Renal cortex interstitium (tissue), 11 donors: Measurements from ENCODE around the gene PCDH7. TPM values are rescaled to one million over a fixed set of nuclear protein-coding genes. Genes with fewer than 3 reads are reported as not detected.

Experiments
- DNase-seq, 11 donors: peaks; one replicate each; pipeline ENCODE4 v3.0.0-alpha.2; 2013; ENCODE audit warnings: low read depth in 9 of 11, low spot score in 4 of 11; ENCODE audit errors: extremely low read depth in 1 of 11
- polyA plus RNA-seq, 3 donors: library from polyadenylated mRNA; unstranded; fragments of 120-200 nt; gene quantifications; one replicate each; pipeline ENCODE4 v1.2.1, GENCODE V29; 2013; ENCODE audit not compliant: insufficient read length in 3 of 3

The PCDH7 gene
- polyA plus RNA-seq, 3 donors = 19.1 to 23.1 (median 21.7) TPM

DNA sequence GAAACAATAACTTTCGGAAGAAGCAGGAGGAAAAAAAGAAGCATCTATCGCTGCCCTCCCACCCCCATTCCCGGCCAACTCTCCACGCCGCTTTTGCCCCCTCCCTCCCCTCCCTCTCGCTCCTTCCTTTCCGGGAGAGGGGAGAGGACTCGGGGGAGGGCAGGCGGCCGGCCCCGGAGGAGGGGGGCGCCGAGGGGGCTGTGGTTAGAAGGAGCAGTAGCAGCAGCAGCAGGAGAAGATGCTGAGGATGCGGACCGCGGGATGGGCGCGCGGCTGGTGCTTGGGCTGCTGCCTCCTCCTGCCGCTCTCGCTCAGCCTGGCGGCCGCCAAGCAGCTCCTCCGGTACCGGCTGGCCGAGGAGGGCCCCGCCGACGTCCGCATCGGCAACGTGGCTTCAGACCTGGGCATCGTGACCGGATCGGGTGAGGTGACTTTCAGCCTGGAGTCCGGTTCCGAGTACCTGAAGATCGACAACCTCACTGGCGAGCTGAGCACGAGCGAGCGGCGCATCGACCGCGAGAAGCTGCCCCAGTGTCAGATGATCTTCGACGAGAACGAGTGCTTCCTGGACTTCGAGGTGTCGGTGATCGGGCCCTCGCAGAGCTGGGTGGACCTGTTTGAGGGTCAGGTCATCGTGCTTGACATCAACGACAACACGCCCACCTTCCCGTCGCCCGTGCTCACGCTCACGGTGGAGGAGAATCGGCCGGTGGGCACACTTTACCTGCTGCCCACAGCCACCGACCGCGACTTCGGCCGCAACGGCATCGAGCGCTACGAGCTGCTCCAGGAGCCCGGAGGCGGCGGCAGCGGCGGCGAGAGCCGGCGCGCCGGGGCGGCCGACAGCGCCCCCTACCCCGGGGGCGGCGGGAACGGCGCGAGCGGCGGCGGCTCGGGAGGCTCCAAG, 1.3 kb downstream of the PCDH7 start:
- DNase-seq = peak in 5 of 11 donors; percentile 21 to 44 (median 28)

- peak in 1 of 11 donors; percentile 21 for DNase-seq
Observed at GRCh38 chr4:30722092-30722358, 1.9 kb downstream of the PCDH7 start.

- DNase-seq = peak in 1 of 11 donors; percentile 9
Observed at GRCh38 chr4:30722359-30723200, 2.4 kb downstream of the PCDH7 start.

DNA sequence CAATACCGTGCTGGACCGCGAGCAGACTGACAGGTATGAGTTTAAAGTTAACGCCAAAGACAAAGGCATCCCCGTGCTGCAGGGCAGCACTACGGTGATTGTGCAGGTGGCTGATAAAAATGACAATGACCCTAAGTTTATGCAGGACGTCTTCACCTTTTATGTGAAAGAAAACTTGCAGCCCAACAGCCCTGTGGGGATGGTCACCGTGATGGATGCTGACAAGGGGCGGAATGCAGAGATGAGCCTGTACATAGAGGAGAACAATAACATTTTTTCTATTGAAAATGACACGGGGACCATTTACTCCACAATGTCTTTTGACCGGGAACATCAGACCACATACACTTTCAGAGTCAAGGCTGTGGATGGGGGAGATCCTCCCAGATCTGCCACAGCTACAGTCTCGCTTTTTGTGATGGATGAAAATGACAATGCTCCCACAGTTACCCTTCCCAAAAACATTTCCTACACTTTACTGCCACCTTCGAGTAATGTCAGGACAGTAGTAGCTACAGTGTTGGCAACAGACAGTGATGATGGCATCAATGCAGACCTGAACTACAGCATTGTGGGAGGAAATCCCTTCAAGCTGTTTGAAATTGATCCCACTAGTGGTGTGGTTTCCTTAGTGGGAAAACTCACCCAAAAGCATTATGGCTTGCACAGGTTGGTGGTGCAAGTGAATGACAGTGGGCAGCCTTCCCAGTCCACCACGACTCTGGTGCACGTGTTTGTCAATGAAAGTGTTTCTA, 3.2 kb downstream of the PCDH7 start:
- no peak for DNase-seq

DNA sequence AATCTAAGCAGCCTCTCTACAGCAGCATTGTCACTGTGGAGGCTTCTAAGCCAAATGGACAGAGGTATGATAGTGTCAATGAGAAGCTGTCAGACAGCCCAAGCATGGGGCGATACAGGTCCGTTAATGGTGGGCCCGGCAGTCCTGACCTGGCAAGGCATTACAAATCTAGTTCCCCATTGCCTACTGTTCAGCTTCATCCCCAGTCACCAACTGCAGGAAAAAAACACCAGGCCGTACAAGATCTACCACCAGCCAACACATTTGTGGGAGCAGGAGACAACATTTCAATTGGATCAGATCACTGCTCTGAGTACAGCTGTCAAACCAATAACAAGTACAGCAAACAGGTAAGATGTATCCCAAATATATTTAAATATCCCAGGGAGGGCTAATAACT, 4.1 kb downstream of the PCDH7 start:
- no peak for DNase-seq

GRCh38 chr4:30725562-30725961, 5.4 kb downstream of the PCDH7 start:
- DNase-seq = no peak

DNA sequence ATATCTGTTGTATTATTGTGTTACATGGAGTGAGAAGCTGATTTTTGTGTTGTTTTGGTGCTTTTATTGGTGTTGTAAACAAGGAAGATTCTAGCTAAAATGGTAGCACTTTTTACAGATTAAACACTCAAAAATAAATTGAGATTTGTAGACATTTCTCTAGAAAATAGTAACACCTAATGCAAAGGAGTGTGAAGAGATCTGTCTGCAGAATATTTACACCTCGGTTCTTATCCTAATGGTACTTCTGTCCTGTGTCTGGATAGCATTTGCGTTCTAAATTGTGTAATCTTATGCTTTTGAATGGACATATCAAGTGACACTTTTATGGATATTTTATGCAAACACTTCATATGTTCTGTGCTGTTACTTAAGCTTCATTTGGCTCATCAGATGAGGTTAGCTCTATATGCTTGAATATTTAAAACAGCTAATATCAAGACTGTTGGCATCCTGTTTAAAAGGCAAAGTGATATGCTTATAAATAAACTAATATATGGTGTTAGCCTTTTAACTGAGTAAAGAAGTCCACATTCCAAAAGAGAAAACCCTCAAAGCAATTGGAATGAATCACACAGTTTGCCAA, 6.0 kb downstream of the PCDH7 start:
- DNase-seq = no peak

DNA sequence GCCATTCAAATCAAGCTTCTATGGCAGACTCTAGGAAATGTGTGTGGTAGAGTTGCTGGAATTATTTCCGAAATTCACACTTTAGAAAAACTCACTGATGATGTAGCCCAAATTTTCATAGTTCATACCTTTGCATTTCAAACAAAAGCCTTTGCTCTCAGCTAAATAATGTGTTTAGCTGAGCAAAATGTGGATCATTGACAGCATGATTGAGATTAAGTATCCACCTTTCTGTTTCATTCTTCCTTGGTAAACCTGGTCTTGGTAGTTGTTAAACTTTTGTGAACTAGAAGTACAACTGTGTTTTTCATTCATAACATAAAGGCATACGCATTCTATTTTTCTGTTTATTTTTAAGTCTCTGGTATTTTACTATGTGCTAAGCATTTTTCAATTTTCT, 7.2 kb downstream of the PCDH7 start:
- no peak for DNase-seq

DNA sequence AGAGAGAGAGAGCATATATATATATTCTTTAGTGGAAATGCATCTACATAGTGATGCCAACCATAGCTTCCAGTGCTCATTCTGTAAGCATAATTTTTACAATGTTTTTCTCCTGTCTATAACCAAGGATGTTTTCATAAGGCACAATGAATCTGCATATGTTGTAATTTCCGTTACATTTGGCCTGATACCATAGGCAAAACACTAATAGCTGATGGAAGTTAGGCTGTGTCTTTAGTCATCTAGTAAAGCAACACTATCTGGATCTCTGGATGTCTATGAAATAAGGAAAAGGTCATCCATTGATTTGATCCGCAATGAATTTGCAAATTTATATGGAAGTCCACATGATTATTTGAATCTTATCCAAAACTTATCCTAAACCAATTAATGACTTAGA, 8.1 kb downstream of the PCDH7 start:
- DNase-seq = no peak

DNA sequence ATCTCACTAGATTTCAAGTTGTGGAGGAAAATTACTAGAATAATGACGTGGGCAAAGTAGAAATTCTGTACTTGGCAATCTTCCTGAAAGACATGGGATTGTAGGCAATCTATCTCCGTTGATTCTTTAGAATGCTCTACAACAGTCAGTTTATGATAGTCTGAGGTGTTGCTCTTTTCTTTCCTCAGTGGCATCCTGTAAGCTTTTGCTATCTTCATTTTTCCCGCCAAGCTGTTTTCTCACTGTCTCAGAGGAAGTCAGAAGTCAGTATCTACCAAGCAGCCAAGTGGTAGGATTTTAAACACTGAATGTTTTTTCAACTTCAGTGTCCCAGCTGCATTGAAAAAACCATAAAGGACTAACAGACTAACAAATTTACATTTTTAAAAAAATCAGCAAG, 23.7 kb downstream of the PCDH7 start:
- DNase-seq = no peak

DNA sequence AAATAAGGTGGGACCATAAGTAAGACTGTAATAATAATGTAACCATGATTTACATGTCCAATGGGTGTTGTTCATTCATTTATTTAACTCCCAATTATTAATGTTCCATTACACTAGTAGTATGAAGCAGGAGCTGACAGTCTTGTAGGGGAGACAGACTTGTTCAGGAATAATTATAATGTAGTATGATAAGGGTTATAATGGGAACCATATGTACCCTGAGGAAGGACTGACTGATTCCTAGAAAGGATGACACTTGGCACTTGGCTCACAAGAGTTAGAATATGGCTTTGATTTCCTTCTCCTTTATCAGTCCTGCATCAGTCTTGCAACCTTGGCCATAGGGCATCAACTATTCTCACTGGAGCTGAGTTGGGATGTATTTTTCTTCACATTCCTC, 24.2 kb downstream of the PCDH7 start:
- no peak for DNase-seq

DNA sequence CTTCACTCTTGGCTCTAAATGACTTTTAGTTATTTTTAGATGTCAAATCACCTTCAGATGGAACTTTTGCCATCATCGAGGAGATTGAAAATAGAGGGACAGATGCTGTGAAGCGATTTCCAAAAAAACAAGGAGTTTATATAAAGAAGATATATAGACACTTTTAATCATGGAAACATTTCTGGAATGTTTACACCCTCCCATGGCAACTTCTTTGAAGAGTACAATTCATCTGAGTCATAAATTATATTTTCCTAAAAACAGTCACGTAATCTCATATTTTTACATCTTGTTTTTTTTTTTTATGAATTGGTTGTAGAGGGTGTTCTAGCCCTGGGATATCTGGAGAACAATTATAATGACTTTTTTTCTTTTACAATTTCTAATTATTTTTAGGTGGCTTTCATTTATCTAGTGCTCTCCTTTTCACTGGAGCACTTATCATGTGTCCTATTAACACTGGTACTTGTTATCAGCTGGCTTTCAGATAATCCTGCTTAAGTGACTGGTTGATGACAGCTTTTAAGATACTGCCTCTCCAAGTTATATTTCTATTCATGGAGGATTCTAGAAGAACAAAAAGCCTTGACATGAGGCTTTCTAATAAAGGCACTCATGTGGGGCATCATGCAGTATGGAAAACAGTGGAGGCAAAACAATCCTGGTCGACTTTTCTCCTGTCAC, 24.9 kb downstream of the PCDH7 start:
- no peak for DNase-seq

DNA sequence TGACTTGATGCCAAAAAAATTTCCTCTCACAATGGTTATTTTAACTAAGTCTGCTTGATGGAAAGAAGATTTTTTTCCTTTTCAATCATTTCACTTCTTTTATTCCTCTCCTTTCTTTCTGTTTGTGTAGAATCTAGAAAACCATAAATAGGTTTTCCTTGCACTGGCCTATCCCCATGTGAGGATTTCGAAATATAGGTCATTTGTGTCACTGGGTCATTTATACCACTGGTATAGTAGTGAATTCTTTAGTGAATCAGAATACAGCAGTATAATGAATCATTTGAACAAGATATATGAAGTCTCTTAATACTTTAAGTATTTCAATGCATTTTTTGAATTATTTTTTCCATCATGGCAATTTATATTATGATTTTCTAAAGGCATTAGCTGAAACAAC, 26.6 kb downstream of the PCDH7 start:
- DNase-seq = no peak

DNA sequence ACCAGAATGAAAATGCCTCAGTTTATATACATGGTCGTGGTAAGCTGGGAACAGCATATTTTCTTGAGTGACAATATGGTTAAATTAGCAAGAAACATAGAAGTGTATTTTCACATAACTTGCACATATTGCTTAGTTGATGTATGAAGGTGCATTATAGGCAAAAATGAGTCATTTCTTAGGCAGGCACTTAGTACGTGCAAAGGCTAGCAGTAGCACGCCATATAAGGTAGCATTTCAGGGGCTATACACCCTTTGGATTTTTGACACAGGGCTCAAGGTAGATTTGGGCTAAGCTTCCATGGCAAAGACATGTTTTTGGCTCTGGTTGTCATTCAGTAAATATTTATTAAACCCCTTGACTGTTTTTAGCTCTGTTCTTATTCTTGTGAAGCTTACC, 33.1 kb downstream of the PCDH7 start:
- no peak for DNase-seq

DNA sequence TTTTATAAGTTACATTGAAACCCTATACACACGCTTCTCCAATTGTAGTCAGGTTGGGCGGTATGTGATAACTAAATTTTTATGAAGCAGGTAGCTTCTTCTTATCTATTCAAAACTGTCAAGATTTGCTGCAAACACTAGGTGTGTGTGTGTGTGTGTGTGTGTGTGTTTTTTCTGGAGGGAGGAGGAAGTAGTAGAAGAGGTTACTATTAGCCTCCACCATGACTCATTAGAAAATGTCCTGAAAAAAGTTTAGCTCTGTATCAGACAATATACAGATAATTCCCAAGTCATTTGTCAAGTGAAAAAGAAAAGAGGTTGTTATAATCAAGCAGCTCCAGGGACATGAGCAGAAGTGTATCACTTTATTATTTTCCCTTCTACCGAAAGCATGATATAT, 33.9 kb downstream of the PCDH7 start:
- no peak for DNase-seq

GRCh38 chr4:30755346-30755745, 35.2 kb downstream of the PCDH7 start:
- DNase-seq = no peak

GRCh38 chr4:30756553-30756952, 36.4 kb downstream of the PCDH7 start:
- no peak for DNase-seq

- no peak for DNase-seq
Observed at GRCh38 chr4:30757357-30757756, 37.2 kb downstream of the PCDH7 start.

DNA sequence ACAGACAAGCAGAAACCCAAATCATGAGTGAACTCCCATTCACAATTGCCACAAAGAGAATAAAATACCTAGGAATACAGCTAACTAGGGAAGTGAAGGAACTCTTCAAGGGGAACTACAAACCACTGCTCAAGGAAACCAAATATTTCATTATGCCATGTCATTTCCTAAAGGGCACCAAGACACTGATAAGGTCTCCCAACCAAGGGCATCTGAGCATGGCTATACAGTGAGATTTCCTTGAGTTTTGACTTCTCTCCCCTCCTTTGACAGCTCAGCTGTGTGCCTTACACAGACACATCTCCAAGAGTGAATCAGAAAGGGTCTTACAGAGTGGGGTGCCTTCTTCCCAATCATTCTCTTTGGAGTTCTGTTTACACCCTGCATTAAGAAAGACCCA, 40.4 kb downstream of the PCDH7 start:
- DNase-seq = no peak
